AG10803 (cell line): ENCODE data around the gene HECTD1.
"Not testable (repeated sequence)": the region's sequence is repeated elsewhere in the genome, so short reads cannot be mapped to it uniquely, and the experiment has no call there.

ENCODE experiments used
- DNase-seq: peaks from one replicate; pipeline ENCODE4 v3.0.0; 2010; ENCODE audit warnings: low read depth
- H3K4me3 ChIP-seq: 2 replicates; pipeline ENCODE4 v1.5.1; 2011; ENCODE audit warnings: mild to moderate bottlenecking, low read length, control low read depth
- CTCF ChIP-seq: conservative IDR thresholded peaks from 2 replicates; pipeline ENCODE4 v1.5.1; 2011; ENCODE audit warnings: mild to moderate bottlenecking, low read length, control low read depth, inconsistent platforms

The HECTD1 gene

GRCh38 chr14:31190717-31191263, 16.8 kb downstream of the HECTD1 start:
- no peak for TF ChIP-seq CTCF
- no peak for DNase-seq
- no peak overlapping the region for H3K4me3 ChIP-seq

GRCh38 chr14:31190219-31190603, 17.4 kb downstream of the HECTD1 start:
- TF ChIP-seq CTCF: no peak
- no peak for DNase-seq
- no peak overlapping the region for H3K4me3 ChIP-seq

GRCh38 chr14:31189346-31190218, 18.0 kb downstream of the HECTD1 start:
- no peak for TF ChIP-seq CTCF
- H3K4me3 ChIP-seq: no peak overlapping the region
- DNase-seq: no peak

GRCh38 chr14:31188744-31189143, 18.8 kb downstream of the HECTD1 start:
- no peak for TF ChIP-seq CTCF
- no peak overlapping the region for H3K4me3 ChIP-seq
- DNase-seq: no peak

GRCh38 chr14:31182016-31182415, 25.6 kb downstream of the HECTD1 start:
- DNase-seq, H3K4me3 ChIP-seq: not testable (repeated sequence)

- H3K4me3 ChIP-seq: no peak overlapping the region
- TF ChIP-seq CTCF: no peak
- no peak for DNase-seq
Observed at GRCh38 chr14:31181271-31181670, 26.3 kb downstream of the HECTD1 start.

GRCh38 chr14:31180299-31181051, 27.1 kb downstream of the HECTD1 start:
- TF ChIP-seq CTCF: no peak
- H3K4me3 ChIP-seq: no peak overlapping the region
- no peak for DNase-seq
